HCT116 (cell line): ENCODE results near the gene ACER3. TPM values are rescaled to one million over a fixed set of nuclear protein-coding genes. Genes with fewer than 3 reads are reported as not detected.
"Not testable (repeated sequence)": the region's sequence is repeated elsewhere in the genome, so short reads cannot be mapped to it uniquely, and the experiment has no call there.

ENCODE experiments used
- ATAC-seq: fragments of 200-7000 bp; cut with Tn5 transposase; 2 replicates; pipeline ENCODE4 v1.9.1; 2020; ENCODE audit warnings: mild to moderate bottlenecking, moderate library complexity
- BruUV-seq: library from RNA; stranded (reverse); fragments of 400-500 nt; replicated peaks from 2 replicates; lab custom pipeline; 2021; lab: Mats Ljungman, UMichigan
- CTCF ChIA-PET: fragments of 300-600 bp; sonication (Branson Sonifier 250); formaldehyde crosslinking; loops from one replicate; lab custom pipeline; 2021; ENCODE audit warnings: antibody characterized with exemption; lab: Charles Lee
- POLR2A ChIA-PET: fragments of 300-600, 350-600 bp; sonication (Branson Sonifier 250); formaldehyde crosslinking; loops from one replicate; lab custom pipeline; 2021; ENCODE audit warnings: antibody characterized with exemption; lab: Charles Lee
- RAD21 ChIA-PET, 2 experiments: fragments of 300-600 bp; sonication (Branson Sonifier 250); formaldehyde crosslinking; loops; one replicate each; lab custom pipeline; 2023; ENCODE audit warnings: low total read pairs in 2 of 2; ENCODE audit not compliant: uncharacterized antibody in 2 of 2, unreplicated experiment in 2 of 2, low non-redundant PET in 1 of 2; lab: Charles Lee
- DNase-seq: peaks from one replicate; pipeline ENCODE4 v3.0.0-alpha.2; 2010; ENCODE audit warnings: low read depth, low spot score
- H2AFZ ChIP-seq: fragments of 200-600 bp; shearing (Covaris generic), sonication (generic); 2 replicates; pipeline ENCODE4 v1.6.1; 2017; ENCODE audit warnings: low read depth, mixed run types, mixed read lengths, antibody characterized with exemption, low read length; ENCODE audit not compliant: poor library complexity, severe bottlenecking
- H3K27ac ChIP-seq: 2 replicates; pipeline ENCODE4 v1.5.1; 2012; ENCODE audit warnings: low read depth, low read length
- H3K27me3 ChIP-seq: fragments of 200-600 bp; sonication (generic); 2 replicates; pipeline ENCODE4 v1.6.1; 2016; ENCODE audit warnings: mixed run types, low read length, mixed read lengths; ENCODE audit not compliant: insufficient read depth
- H3K36me3 ChIP-seq, 2 experiments: fragments of 200-500 bp in 1 of 2; fragments of 200-600 bp in 1 of 2; sonication (Bioruptor generic) in 1 of 2; sonication (generic) in 1 of 2; 2 replicates each; pipeline versions ENCODE4 v1.5.1 to v1.6.1; 2014 to 2016; ENCODE audit warnings: low read length in 2 of 2, inconsistent platforms in 1 of 2, mixed read lengths in 1 of 2, mixed run types in 1 of 2; ENCODE audit not compliant: insufficient read depth in 2 of 2, control insufficient read depth in 1 of 2
- H3K4me1 ChIP-seq, 2 experiments: fragments of 200-600 bp in 1 of 2; sonication (generic) in 1 of 2; 2 replicates each; pipeline versions ENCODE4 v1.5.1 to v1.6.1; 2012 to 2017; ENCODE audit warnings: low read length in 2 of 2, inconsistent platforms in 1 of 2, mild to moderate bottlenecking in 1 of 2, mixed read lengths in 1 of 2, mixed run types in 1 of 2, moderate library complexity in 1 of 2; ENCODE audit not compliant: insufficient read depth in 2 of 2, control insufficient read depth in 1 of 2
- H3K4me2 ChIP-seq: fragments of 200-600 bp; sonication (generic); 2 replicates; pipeline ENCODE4 v1.6.1; 2017; ENCODE audit warnings: mixed run types, low read length, mixed read lengths
- H3K4me3 ChIP-seq, 2 experiments: fragments of 200-600 bp in 1 of 2; sonication (generic) in 1 of 2; replicated peaks in 1 of 2; 2 replicates each; pipeline ENCODE4 v1.5.1; 2011 to 2016; ENCODE audit warnings: low read length in 2 of 2, control low read depth in 1 of 2, low read depth in 1 of 2, mild to moderate bottlenecking in 1 of 2, mixed read lengths in 1 of 2, mixed run types in 1 of 2
- H3K79me2 ChIP-seq: fragments of 200-600 bp; sonication (generic); 2 replicates; pipeline ENCODE4 v1.6.1; 2017; ENCODE audit warnings: mild to moderate bottlenecking, mixed run types, low read length, moderate library complexity, mixed read lengths; ENCODE audit not compliant: insufficient read depth
- H3K9ac ChIP-seq: fragments of 200-600 bp; sonication (generic); 2 replicates; pipeline ENCODE4 v1.6.1; 2016; ENCODE audit warnings: low read length, mixed read lengths
- H3K9me2 ChIP-seq: fragments of 200-600 bp; sonication (generic), shearing (Covaris generic); 2 replicates; pipeline ENCODE4 v1.6.1; 2017; ENCODE audit warnings: mixed run types, mild to moderate bottlenecking, moderate library complexity; ENCODE audit not compliant: insufficient read depth
- H3K9me3 ChIP-seq, 2 experiments: fragments of 200-500 bp in 1 of 2; fragments of 200-600 bp in 1 of 2; sonication (Bioruptor generic) in 1 of 2; sonication (generic) in 1 of 2; 2 replicates each; pipeline ENCODE4 v1.6.1; 2014 to 2017; ENCODE audit warnings: low read length in 2 of 2, mixed read lengths in 2 of 2, inconsistent platforms in 1 of 2, low read depth in 1 of 2, mild to moderate bottlenecking in 1 of 2, mixed run types in 1 of 2, moderate library complexity in 1 of 2; ENCODE audit not compliant: control insufficient read depth in 1 of 2, insufficient read depth in 1 of 2
- H4K20me1 ChIP-seq: fragments of 200-600 bp; sonication (generic), shearing (Covaris generic); 2 replicates; pipeline ENCODE4 v1.6.1; 2017; ENCODE audit warnings: mixed run types, mild to moderate bottlenecking, moderate library complexity; ENCODE audit not compliant: insufficient read depth
- ATF3 ChIP-seq: IDR thresholded peaks from 2 replicates; pipeline ENCODE4 v1.6.1; 2012
- CBX3 ChIP-seq: IDR thresholded peaks from 2 replicates; pipeline ENCODE4 v1.6.1; 2012; ENCODE audit warnings: low read depth
- CEBPB ChIP-seq: IDR thresholded peaks from 2 replicates; pipeline ENCODE4 v1.6.1; 2012; ENCODE audit warnings: low read depth
- CTCF ChIP-seq, 3 experiments: fragments of 200-600 bp in 1 of 3; sonication (generic) in 1 of 3; IDR thresholded peaks in 2 of 3; conservative IDR thresholded peaks in 1 of 3; 2 replicates each; pipeline ENCODE4 v1.5.1; 2012 to 2017; ENCODE audit warnings: low read depth in 2 of 3, low read length in 2 of 3, antibody characterized with exemption in 1 of 3, borderline replicate concordance in 1 of 3, control low read depth in 1 of 3, mild to moderate bottlenecking in 1 of 3, mixed read lengths in 1 of 3, mixed run types in 1 of 3, moderate library complexity in 1 of 3; ENCODE audit not compliant: insufficient read depth in 1 of 3
- ELF1 ChIP-seq: IDR thresholded peaks from 2 replicates; pipeline ENCODE4 v1.6.1; 2012; ENCODE audit warnings: low read depth, borderline replicate concordance
- EZH2 ChIP-seq: fragments of 200-600 bp; sonication (generic); IDR thresholded peaks from 2 replicates; pipeline ENCODE4 v1.6.1; 2017; ENCODE audit warnings: antibody characterized with exemption, mixed run types
- EZH2phosphoT487 ChIP-seq: fragments of 200-600 bp; IDR thresholded peaks from 2 replicates; pipeline ENCODE4 v1.6.1; 2018; ENCODE audit warnings: antibody characterized with exemption, borderline replicate concordance
- JUND ChIP-seq: IDR thresholded peaks from 2 replicates; pipeline ENCODE4 v1.6.1; 2012
- POLR2A ChIP-seq: IDR thresholded peaks from 2 replicates; pipeline ENCODE4 v1.7.0; 2011; ENCODE audit warnings: borderline replicate concordance; ENCODE audit not compliant: insufficient read depth, insufficient read length; ENCODE audit errors: extremely low read depth
- POLR2AphosphoS5 ChIP-seq: IDR thresholded peaks from 2 replicates; pipeline ENCODE4 v1.6.1; 2011; ENCODE audit warnings: mild to moderate bottlenecking, low read depth, low read length, moderate library complexity
- RAD21 ChIP-seq: IDR thresholded peaks from 2 replicates; pipeline ENCODE4 v1.6.1; 2012; ENCODE audit warnings: low read depth, mild to moderate bottlenecking
- REST ChIP-seq: IDR thresholded peaks from 2 replicates; pipeline ENCODE4 v1.6.1; 2012; ENCODE audit warnings: low read depth
- SIN3A ChIP-seq: IDR thresholded peaks from 2 replicates; pipeline ENCODE4 v1.6.1; 2012; ENCODE audit warnings: low read depth
- TCF7L2 ChIP-seq: IDR thresholded peaks from 2 replicates; pipeline ENCODE4 v1.7.0; 2011; ENCODE audit warnings: borderline replicate concordance, inconsistent platforms; ENCODE audit not compliant: insufficient read depth, insufficient read length; ENCODE audit errors: extremely low read depth
- YY1 ChIP-seq: IDR thresholded peaks from 2 replicates; pipeline ENCODE4 v1.6.1; 2011; ENCODE audit warnings: low read length, low read depth, moderate library complexity, mild to moderate bottlenecking; ENCODE audit not compliant: insufficient replicate concordance; ENCODE audit errors: extremely low read depth
- ZFX ChIP-seq: fragments of 450-650 bp; IDR thresholded peaks from 2 replicates; pipeline ENCODE4 v1.6.1; 2017
- ZNF274 ChIP-seq: fragments of 200-500 bp; sonication (Bioruptor generic); IDR thresholded peaks from 2 replicates; pipeline ENCODE4 v1.6.1; 2014; ENCODE audit warnings: mild to moderate bottlenecking, low read depth, low read length, inconsistent platforms
- intact Hi-C: fragments of 100-400 bp; cut with micrococcal nuclease; formaldehyde crosslinking; loops from 2 replicates; pipeline ENCODE4 v1.10.0; 2022
- total RNA-seq: library from RNA; stranded (reverse); gene quantifications from one replicate; pipeline ENCODE4 v1.2.1, GENCODE V29; 2021; ENCODE audit not compliant: unreplicated experiment
- TF ChIP-seq, protein P1 (sequence below): IDR thresholded peaks from 2 replicates; pipeline ENCODE4 v1.6.1; 2012

ACER3 gene
- total RNA-seq, 1 experiment from 2014 or later = 19.1 TPM

GRCh38 chr11:77014669-77015068 lies 154.0 kb downstream of the ACER3 start:
- Histone ChIP-seq H3K79me2 (no peaks in the 10 kb centered on the region), H3K4me1 (peaks cover 33 to 45% of the 10 kb centered on the region in 2 experiments), H3K4me2 (no peak overlapping the region; the same call in 1 of the 2 replicates), H3K27me3 (no peaks in the 10 kb centered on the region), H3K27ac (no peak overlapping the region), H3K36me3 (no peaks in the 10 kb centered on the region), H3K9me2 (no peaks in the 10 kb centered on the region)
- ATAC-seq = no peak
- no peak for DNase-seq
- ChIA-PET CTCF (no interaction called here), RAD21 (no interaction called here)
- no TSS peak for BruUV-seq
- TF ChIP-seq ZFX = no peak
- no peak for TF ChIP-seq REST
- no peak for TF ChIP-seq POLR2AphosphoS5
- no peak for TF ChIP-seq CTCF (IDR thresholded peaks at IDR 0.05 in 2 of 3, conservative IDR thresholded peaks at IDR 0.05 in 1 of 3; ENCODE audit: borderline replicate concordance in 1 of 3, insufficient read depth in 1 of 3, low read depth in 2 of 3, low read length in 2 of 3)
- TF ChIP-seq ZNF274 = no peak
- TF ChIP-seq ATF3 = no peak
- TF ChIP-seq RAD21 = no peak
- TF ChIP-seq TCF7L2 = no peak
- TF ChIP-seq EZH2phosphoT487 = no peak
- TF ChIP-seq POLR2A = no peak
- no peak for TF ChIP-seq CBX3
- TF ChIP-seq YY1 = no peak
- TF ChIP-seq JUND = no peak
- no peak for TF ChIP-seq CEBPB
- no peak for TF ChIP-seq SIN3A
- no peak for TF ChIP-seq EZH2
- TF ChIP-seq, protein P1, sequence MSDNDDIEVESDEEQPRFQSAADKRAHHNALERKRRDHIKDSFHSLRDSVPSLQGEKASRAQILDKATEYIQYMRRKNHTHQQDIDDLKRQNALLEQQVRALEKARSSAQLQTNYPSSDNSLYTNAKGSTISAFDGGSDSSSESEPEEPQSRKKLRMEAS = no peak
- no peak for TF ChIP-seq ELF1
- TF ChIP-seq, all 23 proteins: peak for 0
- Histone ChIP-seq H3K9me3 (no peaks in the 10 kb centered on the region), H2AFZ (no peak overlapping the region), H4K20me1 (no peaks in the 10 kb centered on the region), H3K4me3 (no peak overlapping the region), H3K9ac (no peak overlapping the region)
- intact Hi-C loops = no loop called here
- POLR2A ChIA-PET = no interaction called here

DNA sequence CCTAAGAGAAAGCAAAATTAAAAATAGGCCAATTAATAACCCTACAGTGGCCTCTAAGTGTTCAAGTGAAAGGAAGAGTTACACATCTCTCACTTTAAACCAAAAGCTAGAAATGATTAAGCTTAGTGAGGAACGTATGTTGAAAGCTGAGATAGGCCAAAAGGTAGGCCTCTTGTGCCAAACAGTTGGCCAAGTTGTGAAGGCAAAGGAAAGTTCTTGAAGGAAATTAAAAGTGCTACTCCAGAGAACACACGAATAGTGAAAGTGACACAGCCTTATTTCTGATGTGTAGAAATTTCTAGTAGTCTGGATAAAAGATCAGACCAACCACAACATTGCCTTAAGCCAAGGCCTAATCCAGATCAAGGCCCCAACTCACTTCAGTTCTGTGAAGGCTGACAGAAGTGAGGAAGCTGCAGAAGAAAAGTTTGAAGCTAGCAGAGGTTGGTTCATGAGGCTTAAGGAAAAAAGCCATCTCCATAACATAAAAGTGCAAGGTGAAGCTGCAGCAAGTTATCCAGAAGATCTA lies 157.7 kb downstream of the ACER3 start:
- H3K4me3 ChIP-seq, H3K27ac ChIP-seq, H3K9ac ChIP-seq, ATAC-seq, H3K79me2 ChIP-seq, H3K36me3 ChIP-seq, RAD21 ChIA-PET, intact Hi-C loops, H4K20me1 ChIP-seq, H3K4me2 ChIP-seq, H3K9me2 ChIP-seq, DNase-seq, H3K27me3 ChIP-seq, H2AFZ ChIP-seq, H3K9me3 ChIP-seq, BruUV-seq, POLR2A ChIA-PET: not testable (repeated sequence)
- CTCF ChIA-PET = interaction anchor here (1.0 kb wide), 1 partner anchor 98 kb away, joined by 3 read pairs; no protein-coding TSS in a partner anchor
- peaks cover 57 to 66% of the 10 kb centered on the region in 2 experiments for H3K4me1 ChIP-seq
